K562 (cell line): ENCODE results near the gene FLT1. TPM values are rescaled to one million over a fixed set of nuclear protein-coding genes. Genes with fewer than 3 reads are reported as not detected.

ENCODE experiments used
- ATAC-seq: fragments of 200-7000 bp; cut with Tn5 transposase; 3 replicates; pipeline ENCODE4 v1.9.1; 2020; ENCODE audit warnings: moderate library complexity
- BruUV-seq: library from RNA; stranded (reverse); fragments of 400-500 nt; replicated peaks from 2 replicates; lab custom pipeline; 2021; lab: Mats Ljungman, UMichigan
- CTCF ChIA-PET: fragments of 300-600 bp; formaldehyde crosslinking; extraction: SDS; loops from one replicate; lab custom pipeline; 2021; ENCODE audit warnings: low intra/inter-chr PET ratio; lab: Yijun Ruan, JAX
- POLR2A ChIA-PET: fragments of 300-600, 350-650 bp; sonication (Branson Sonifier 250); formaldehyde crosslinking; extraction: SDS; loops from one replicate; lab custom pipeline; 2021; ENCODE audit warnings: antibody characterized with exemption, inconsistent platforms; lab: Yijun Ruan, JAX
- DNase-seq, 4 experiments: peaks; one replicate each; pipeline versions ENCODE4 v3.0.0 to v3.0.0-alpha.2; 2011 to 2018; ENCODE audit warnings: low spot score in 3 of 4, mixed read lengths in 3 of 4; ENCODE audit errors: extremely low read depth in 1 of 4
- FAIRE-seq: peaks from 2 replicates; lab custom pipeline; 2011; peaks lifted over from hg19 to GRCh38; lab: Jason Lieb, UNC
- H2AFZ ChIP-seq: 2 replicates; pipeline ENCODE4 v1.6.0; 2011; ENCODE audit warnings: low read depth, low read length, control low read depth, inconsistent platforms
- H3K27ac ChIP-seq: fragments of 200-600 bp; 3 replicates; pipeline ENCODE4 v1.8.0; 2011; ENCODE audit warnings: low read depth, mild to moderate bottlenecking, control low read depth, inconsistent platforms, low read length, moderate library complexity, mixed read lengths; ENCODE audit errors: extremely low read depth
- H3K27me3 ChIP-seq, 2 experiments: fragments of 300-600 bp in 1 of 2; 2 replicates in 1 of 2; 3 replicates in 1 of 2; pipeline versions ENCODE4 v1.6.0 to v1.8.0; 2011; ENCODE audit warnings: inconsistent platforms in 2 of 2, low read length in 2 of 2, mild to moderate bottlenecking in 1 of 2, mixed read lengths in 1 of 2, moderate library complexity in 1 of 2; ENCODE audit not compliant: control insufficient read depth in 2 of 2, insufficient read depth in 2 of 2
- H3K36me3 ChIP-seq: fragments of 300-600 bp; 3 replicates; pipeline ENCODE4 v1.8.0; 2011; ENCODE audit warnings: mild to moderate bottlenecking, low read length, inconsistent platforms; ENCODE audit not compliant: control insufficient read depth, insufficient read depth
- H3K4me1 ChIP-seq, 2 experiments: fragments of 200-600 bp in 1 of 2; replicated peaks in 1 of 2; 2 replicates in 1 of 2; 3 replicates in 1 of 2; pipeline versions ENCODE4 v1.5.1 to v1.8.0; 2011; ENCODE audit warnings: inconsistent platforms in 2 of 2, low read length in 2 of 2, mild to moderate bottlenecking in 1 of 2, mixed read lengths in 1 of 2, moderate library complexity in 1 of 2; ENCODE audit not compliant: control insufficient read depth in 2 of 2, insufficient read depth in 2 of 2
- H3K4me2 ChIP-seq: 2 replicates; pipeline ENCODE4 v1.6.1; 2011; ENCODE audit warnings: low read length, control low read depth, inconsistent platforms, mixed read lengths; ENCODE audit not compliant: insufficient read depth
- H3K4me3 ChIP-seq: fragments of 200-600 bp; sonication (generic), shearing (Covaris generic); 2 replicates; pipeline ENCODE4 v1.5.1; 2016; ENCODE audit warnings: control low read depth, inconsistent platforms
- H3K79me2 ChIP-seq: fragments of 200-600 bp; 3 replicates; pipeline ENCODE4 v1.8.0; 2011; ENCODE audit warnings: low read length, inconsistent platforms; ENCODE audit not compliant: control insufficient read depth, insufficient read depth
- H3K9ac ChIP-seq, 2 experiments: 2 replicates each; pipeline versions ENCODE4 v1.6.0 to v1.6.1; 2011; ENCODE audit warnings: low read depth in 2 of 2, low read length in 2 of 2, control low read depth in 1 of 2, inconsistent platforms in 1 of 2, mild to moderate bottlenecking in 1 of 2, mixed read lengths in 1 of 2; ENCODE audit not compliant: insufficient read depth in 1 of 2
- H3K9me1 ChIP-seq: one replicate; pipeline ENCODE4 v1.6.0; 2011; ENCODE audit warnings: inconsistent platforms, mild to moderate bottlenecking, low read length, moderate library complexity; ENCODE audit not compliant: control insufficient read depth, insufficient read depth
- H3K9me3 ChIP-seq: replicated peaks from 2 replicates; pipeline ENCODE4 v1.5.1; 2011; ENCODE audit warnings: low read depth, low read length, inconsistent platforms; ENCODE audit not compliant: control insufficient read depth, insufficient read depth
- H4K20me1 ChIP-seq: replicated peaks from 2 replicates; pipeline ENCODE4 v1.6.1; 2011; ENCODE audit warnings: low read length, inconsistent platforms, mixed read lengths; ENCODE audit not compliant: control insufficient read depth, insufficient read depth
- HDAC6 ChIP-seq: IDR thresholded peaks from 2 replicates; pipeline ENCODE4 v1.6.1; 2012; ENCODE audit warnings: low read depth, mild to moderate bottlenecking, control low read depth, inconsistent platforms, low read length, moderate library complexity
- ILF3 ChIP-seq: fragments of 450-650 bp; IDR thresholded peaks from 2 replicates; pipeline ENCODE4 v1.6.1; 2018; ENCODE audit warnings: antibody characterized with exemption, mild to moderate bottlenecking, moderate library complexity, borderline replicate concordance
- MCM5 ChIP-seq: fragments of 450-650 bp; IDR thresholded peaks from 2 replicates; pipeline ENCODE4 v1.6.1; 2016; ENCODE audit warnings: low read depth
- MXD1 ChIP-seq: fragments of 250-450 bp; sonication (Bioruptor Pico); IDR thresholded peaks from 2 replicates; pipeline ENCODE4 v1.8.0; 2021; ENCODE audit warnings: borderline replicate concordance, mild to moderate bottlenecking, moderate library complexity; ENCODE audit not compliant: poor library complexity, severe bottlenecking
- NFIX ChIP-seq: fragments of 250-450 bp; sonication (Bioruptor Pico); IDR thresholded peaks from 2 replicates; pipeline ENCODE4 v1.4.0; 2020; ENCODE audit warnings: low read depth, mild to moderate bottlenecking, moderate library complexity
- POLR2G ChIP-seq: fragments of 200-400 bp; formaldehyde crosslinking; IDR thresholded peaks from 2 replicates; pipeline ENCODE4 v1.6.1; 2017; ENCODE audit warnings: low read depth, mild to moderate bottlenecking, antibody characterized with exemption, low read length, moderate library complexity
- PURB ChIP-seq: sonication (generic); formaldehyde crosslinking; IDR thresholded peaks from 2 replicates; pipeline ENCODE4 v1.9.0; 2021; ENCODE audit warnings: low read depth, mild to moderate bottlenecking, missing genetic modification reagents
- RERE ChIP-seq: sonication (generic); formaldehyde crosslinking; IDR thresholded peaks from 2 replicates; pipeline ENCODE4 v1.8.0; 2023; ENCODE audit warnings: missing genetic modification reagents, mild to moderate bottlenecking, borderline replicate concordance
- SMARCB1 ChIP-seq: IDR thresholded peaks from 2 replicates; pipeline ENCODE4 v1.6.1; 2011; ENCODE audit warnings: improper control_type of control experiment, low read depth; ENCODE audit not compliant: insufficient read length
- TSC22D4 ChIP-seq: fragments of 450-650 bp; IDR thresholded peaks from 2 replicates; pipeline ENCODE4 v1.6.1; 2016; ENCODE audit warnings: missing genetic modification characterization, missing biosample characterization, control low read depth
- ZNF586 ChIP-seq: fragments of 450-650 bp; formaldehyde crosslinking; conservative IDR thresholded peaks from 2 replicates; pipeline ENCODE4 v1.4.0; 2020; ENCODE audit warnings: mild to moderate bottlenecking, moderate library complexity
- ZNF589 ChIP-seq: fragments of 200-800 bp; sonication (Bioruptor generic); IDR thresholded peaks from 2 replicates; pipeline ENCODE4 v1.6.1; 2016; ENCODE audit warnings: low read depth, missing genetic modification characterization, missing compliant biosample characterization
- ZNF785 ChIP-seq: fragments of 250-450 bp; sonication (Bioruptor Pico); IDR thresholded peaks from 2 replicates; pipeline ENCODE4 v1.4.0; 2020; ENCODE audit warnings: mild to moderate bottlenecking
- WGBS: fragments of 100-300 bp; shearing (Covaris generic); methylation state at CpG from one replicate; pipeline ENCODE4 v1.1.6; 2016; ENCODE audit warnings: low coverage, mixed read lengths; ENCODE audit not compliant: insufficient coverage; ENCODE audit errors: missing lambda C conversion rate; 5-methylcytosine and 5-hydroxymethylcytosine counted together
- in situ Hi-C: fragments of 300-500 bp; cut with MboI; formaldehyde crosslinking; loops from 4 replicates; pipeline ENCODE4 v1.15.0; 2018; ENCODE audit warnings: inconsistent platforms, mixed read lengths
- intact Hi-C: fragments of 100-400 bp; cut with micrococcal nuclease; formaldehyde crosslinking; loops from 2 replicates; pipeline ENCODE4 v1.14.2; 2022
- polyA plus RNA-seq, 8 experiments: library from polyadenylated mRNA; depleted of rRNA in 4 of 8; stranded (reverse) in 5 of 8; unstranded in 3 of 8; fragments of >200 nt; fragmentation: Nextera tagmentation in 2 of 8; fragmentation: Illumina TruSeq in 1 of 8; extraction: Ambion mirVana in 2 of 8; extraction: Trizol in 1 of 8; gene quantifications; 2 replicates each; pipeline versions ENCODE4 v1.2.1 to v1.2.3, GENCODE V29; 2011 to 2014; ENCODE audit warnings: inconsistent platforms in 1 of 8, missing spikeins in 1 of 8
- total RNA-seq, 7 experiments: library from RNA; depleted of rRNA in 6 of 7; stranded (reverse); fragments of >200 nt in 6 of 7; fragmentation: Illumina TruSeq in 2 of 7; extraction: Trizol in 2 of 7; gene quantifications; 2 replicates each; pipeline versions ENCODE4 v1.2.1 to v1.2.3, GENCODE V29; 2011 to 2021; ENCODE audit warnings: low replicate concordance in 1 of 7

FLT1 gene
- total and polyA plus RNA-seq, 9 of the 15 experiments (the other 6 are each of a cell fraction or from before 2014, with no cell fraction given), result 0.01 to 2.0 (median 0.22) TPM

GRCh38 chr13:28498481-28499115 is 3.7 kb upstream of the FLT1 start:
- peaks cover 6 to 21% of the 10 kb centered on the region in 2 experiments; a peak in 4 of 5 replicates for H3K4me1 ChIP-seq
- no peaks in the 10 kb centered on the region for H3K79me2 ChIP-seq
- H3K27ac ChIP-seq, result no peak overlapping the region
- no peak for DNase-seq
- 14% methylated on average over 11 of the region's 16 CpGs for WGBS
- no TSS peak for BruUV-seq
- CTCF ChIA-PET, result no interaction called here
- H4K20me1 ChIP-seq, result no peaks in the 10 kb centered on the region
- POLR2A ChIA-PET, result no interaction called here
- no peaks in the 10 kb centered on the region for H3K9me3 ChIP-seq
- ATAC-seq, result no peak
- in situ Hi-C loops (no loop called here), intact Hi-C loops (no loop called here)
- no peak for FAIRE-seq
- H3K9ac ChIP-seq, result no peak overlapping the region
- no peak overlapping the region for H3K4me3 ChIP-seq
- H3K4me2 ChIP-seq, result no peak overlapping the region
- no peak overlapping the region for H2AFZ ChIP-seq
- H3K9me1 ChIP-seq, result no peaks in the 10 kb centered on the region
- no peaks in the 10 kb centered on the region for H3K36me3 ChIP-seq
- peaks cover 12 to 32% of the 10 kb centered on the region in 2 experiments for H3K27me3 ChIP-seq
- TF ChIP-seq MXD1 (CRISPR knock-in tag), result no peak
- TF ChIP-seq POLR2G, result no peak
- no peak for TF ChIP-seq ZNF586
- TF ChIP-seq MCM5, result no peak
- no peak for TF ChIP-seq ZNF785 (CRISPR knock-in tag)
- no peak for TF ChIP-seq ZNF589 (CRISPR knock-in tag)
- TF ChIP-seq RERE, result no peak
- no peak for TF ChIP-seq PURB (CRISPR knock-in tag)
- no peak for TF ChIP-seq HDAC6
- TF ChIP-seq NFIX (CRISPR knock-in tag), result no peak
- TF ChIP-seq TSC22D4 (tag), result no peak
- no peak for TF ChIP-seq SMARCB1
- TF ChIP-seq ILF3, result no peak
